Keratinocyte (primary cell): Measurements from ENCODE around the gene BEAN1. TPM values are rescaled to one million over a fixed set of nuclear protein-coding genes. Genes with fewer than 3 reads are reported as not detected.

Source experiments
- DNase-seq: peaks from one replicate; pipeline ENCODE4 v3.0.0-alpha.2; 2011; ENCODE audit warnings: low read depth, missing footprints, low spot score
- FAIRE-seq: peaks from 2 replicates; lab custom pipeline; 2011; peaks lifted over from hg19 to GRCh38; lab: Jason Lieb, UNC
- H2AFZ ChIP-seq: 2 replicates; pipeline ENCODE4 v1.6.0; 2012; ENCODE audit warnings: low read length, control low read depth, inconsistent platforms; ENCODE audit not compliant: control insufficient read depth
- H3K27ac ChIP-seq: 2 replicates; pipeline ENCODE4 v1.5.1; 2011; ENCODE audit warnings: low read length; ENCODE audit not compliant: control insufficient read depth, insufficient read depth
- H3K27me3 ChIP-seq: 3 replicates; pipeline ENCODE4 v1.6.0; 2011; ENCODE audit warnings: low read length; ENCODE audit not compliant: control insufficient read depth, insufficient read depth; ENCODE audit errors: extremely low read depth
- H3K36me3 ChIP-seq, 2 experiments: 2 replicates in 1 of 2; 3 replicates in 1 of 2; pipeline ENCODE4 v1.5.1; 2011; ENCODE audit warnings: low read length in 2 of 2, mild to moderate bottlenecking in 1 of 2; ENCODE audit not compliant: control insufficient read depth in 2 of 2, insufficient read depth in 2 of 2; ENCODE audit errors: extremely low read depth in 1 of 2
- H3K4me1 ChIP-seq: 3 replicates; pipeline ENCODE4 v1.5.1; 2011; ENCODE audit warnings: low read length; ENCODE audit not compliant: control insufficient read depth, insufficient read depth; ENCODE audit errors: extremely low read depth
- H3K4me2 ChIP-seq: 3 replicates; pipeline ENCODE4 v1.6.0; 2011; ENCODE audit warnings: low read depth, low read length; ENCODE audit not compliant: control insufficient read depth, insufficient read depth; ENCODE audit errors: extremely low read depth
- H3K4me3 ChIP-seq, 3 experiments: fragments of 200-600 bp in 1 of 3; sonication (generic) in 1 of 3; 2 replicates in 2 of 3; 3 replicates in 1 of 3; pipeline ENCODE4 v1.5.1; 2011 to 2016; ENCODE audit warnings: low read length in 3 of 3, mild to moderate bottlenecking in 3 of 3, control low read depth in 2 of 3, inconsistent platforms in 1 of 3, low read depth in 1 of 3, mixed read lengths in 1 of 3, mixed run types in 1 of 3, moderate library complexity in 1 of 3; ENCODE audit not compliant: control insufficient read depth in 2 of 3, insufficient read depth in 2 of 3; ENCODE audit errors: extremely low read depth in 1 of 3
- H3K79me2 ChIP-seq: 2 replicates; pipeline ENCODE4 v1.6.0; 2012; ENCODE audit warnings: low read length; ENCODE audit not compliant: control insufficient read depth, insufficient read depth
- H3K9ac ChIP-seq: 3 replicates; pipeline ENCODE4 v1.6.0; 2011; ENCODE audit warnings: low read length; ENCODE audit not compliant: control insufficient read depth, insufficient read depth; ENCODE audit errors: extremely low read depth
- H3K9me1 ChIP-seq: 3 replicates; pipeline ENCODE4 v1.6.0; 2011; ENCODE audit warnings: low read length; ENCODE audit not compliant: control insufficient read depth, insufficient read depth; ENCODE audit errors: extremely low read depth
- H3K9me3 ChIP-seq: 2 replicates; pipeline ENCODE4 v1.5.1; 2012; ENCODE audit warnings: low read depth, low read length; ENCODE audit not compliant: control insufficient read depth
- H4K20me1 ChIP-seq: 3 replicates; pipeline ENCODE4 v1.6.0; 2011; ENCODE audit warnings: low read length; ENCODE audit not compliant: control insufficient read depth, insufficient read depth; ENCODE audit errors: extremely low read depth
- CTCF ChIP-seq, 3 experiments: IDR thresholded peaks in 1 of 3; conservative IDR thresholded peaks in 1 of 3; optimal IDR thresholded peaks in 1 of 3; 2 replicates in 2 of 3; 3 replicates in 1 of 3; pipeline versions ENCODE3 to v1.5.1; 2011; ENCODE audit warnings: low read length in 3 of 3, mild to moderate bottlenecking in 3 of 3, moderate library complexity in 2 of 3, control low read depth in 1 of 3, inconsistent platforms in 1 of 3; ENCODE audit not compliant: insufficient read depth in 2 of 3; ENCODE audit errors: extremely low read depth in 1 of 3
- EZH2 ChIP-seq: IDR thresholded peaks from one replicate; pipeline ENCODE4 v1.6.1; 2012; ENCODE audit warnings: inconsistent platforms, mild to moderate bottlenecking, low read length, moderate library complexity
- dilution Hi-C: fragments of 300-500 bp; cut with MboI; formaldehyde crosslinking; loops from one replicate; pipeline ENCODE4 v1.7.0; 2020; ENCODE audit warnings: low sequenced_read_pairs; ENCODE audit not compliant: extremely low pct_ligation_motif_present
- polyA plus RNA-seq, 5 experiments: library from polyadenylated mRNA; depleted of rRNA in 3 of 5; stranded (reverse) in 3 of 5; stranded (forward) in 1 of 5; unstranded in 1 of 5; fragments of >200 nt; gene quantifications; 1 replicate in 1 of 5; 2 replicates in 3 of 5; 3 replicates in 1 of 5; pipeline versions ENCODE4 v1.2.1 to v1.2.3, GENCODE V29; 2011 to 2012; ENCODE audit warnings: missing spikeins in 2 of 5, low read depth in 1 of 5, low replicate concordance in 1 of 5

The BEAN1 gene
- polyA plus RNA-seq, 1 donor (not counting 4 experiments of a cell fraction or from before 2014, with no cell fraction given) = 0.24 TPM

DNA sequence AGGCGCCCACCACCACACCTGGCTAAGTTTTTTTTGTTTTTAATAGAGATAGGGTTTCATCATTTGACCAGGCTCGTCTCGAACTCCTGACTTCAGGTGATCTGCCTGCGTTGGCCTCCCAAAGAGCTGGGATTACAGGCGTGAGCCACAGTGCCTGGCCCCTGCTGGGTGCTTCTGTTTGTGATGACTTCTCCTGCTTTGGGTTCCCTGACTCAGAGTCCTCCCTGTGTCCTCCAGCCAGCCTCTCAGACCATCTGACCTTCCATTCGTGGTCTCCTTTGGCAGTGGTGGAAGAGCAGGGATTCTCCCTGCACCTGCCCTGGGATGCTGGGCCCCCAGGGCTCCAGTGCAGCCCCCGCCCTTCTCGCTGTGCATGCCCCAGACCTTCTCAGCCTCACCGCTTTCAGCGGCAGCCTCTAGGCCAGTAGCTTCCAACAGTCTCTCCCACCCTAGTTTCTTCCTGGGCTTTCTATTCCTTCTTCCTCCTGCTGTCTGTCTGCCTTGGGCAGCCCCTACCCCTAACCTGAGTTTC, 13.2 kb downstream of the BEAN1 start:
- Histone ChIP-seq H3K4me3 (no peak overlapping the region), H4K20me1 (no peaks in the 10 kb centered on the region), H3K4me1 (peaks cover 6% of the 10 kb centered on the region), H3K4me2 (no peak overlapping the region), H3K27me3 (peaks cover 5% of the 10 kb centered on the region), H3K9me3 (no peaks in the 10 kb centered on the region), H3K79me2 (no peaks in the 10 kb centered on the region), H3K9ac (no peak overlapping the region), H2AFZ (no peak overlapping the region), H3K9me1 (no peaks in the 10 kb centered on the region), H3K27ac (no peak overlapping the region), H3K36me3 (no peaks in the 10 kb centered on the region)
- FAIRE-seq (no peak), DNase-seq (no peak)
- dilution Hi-C loops = no loop called here
- TF ChIP-seq EZH2 = no peak

GRCh38 chr16:66440970-66441369, 13.9 kb downstream of the BEAN1 start:
- peaks cover 6% of the 10 kb centered on the region for H3K4me1 ChIP-seq
- no peak overlapping the region for H3K9ac ChIP-seq
- H3K27me3 ChIP-seq = peaks cover 5% of the 10 kb centered on the region
- H3K9me1 ChIP-seq = no peaks in the 10 kb centered on the region
- no peak overlapping the region for H3K27ac ChIP-seq
- dilution Hi-C loops = no loop called here
- FAIRE-seq (no peak), DNase-seq (no peak)
- no peak overlapping the region for H2AFZ ChIP-seq
- no peaks in the 10 kb centered on the region for H3K9me3 ChIP-seq
- no peaks in the 10 kb centered on the region for H3K79me2 ChIP-seq
- H3K4me2 ChIP-seq = no peak overlapping the region
- no peaks in the 10 kb centered on the region for H3K36me3 ChIP-seq
- TF ChIP-seq EZH2 (no peak), CTCF (optimal IDR thresholded peaks at IDR 0.05 in 1 of 3, IDR thresholded peaks at IDR 0.05 in 1 of 3, conservative IDR thresholded peaks at IDR 0.05 in 1 of 3; ENCODE audit: extremely low read depth in 1 of 3, insufficient read depth in 2 of 3, low read length in 3 of 3) (no peak)
- H3K4me3 ChIP-seq = no peak overlapping the region
- H4K20me1 ChIP-seq = no peaks in the 10 kb centered on the region
